ENCODE measurements around the gene AQP12B.

AQP12B gene

DNA sequence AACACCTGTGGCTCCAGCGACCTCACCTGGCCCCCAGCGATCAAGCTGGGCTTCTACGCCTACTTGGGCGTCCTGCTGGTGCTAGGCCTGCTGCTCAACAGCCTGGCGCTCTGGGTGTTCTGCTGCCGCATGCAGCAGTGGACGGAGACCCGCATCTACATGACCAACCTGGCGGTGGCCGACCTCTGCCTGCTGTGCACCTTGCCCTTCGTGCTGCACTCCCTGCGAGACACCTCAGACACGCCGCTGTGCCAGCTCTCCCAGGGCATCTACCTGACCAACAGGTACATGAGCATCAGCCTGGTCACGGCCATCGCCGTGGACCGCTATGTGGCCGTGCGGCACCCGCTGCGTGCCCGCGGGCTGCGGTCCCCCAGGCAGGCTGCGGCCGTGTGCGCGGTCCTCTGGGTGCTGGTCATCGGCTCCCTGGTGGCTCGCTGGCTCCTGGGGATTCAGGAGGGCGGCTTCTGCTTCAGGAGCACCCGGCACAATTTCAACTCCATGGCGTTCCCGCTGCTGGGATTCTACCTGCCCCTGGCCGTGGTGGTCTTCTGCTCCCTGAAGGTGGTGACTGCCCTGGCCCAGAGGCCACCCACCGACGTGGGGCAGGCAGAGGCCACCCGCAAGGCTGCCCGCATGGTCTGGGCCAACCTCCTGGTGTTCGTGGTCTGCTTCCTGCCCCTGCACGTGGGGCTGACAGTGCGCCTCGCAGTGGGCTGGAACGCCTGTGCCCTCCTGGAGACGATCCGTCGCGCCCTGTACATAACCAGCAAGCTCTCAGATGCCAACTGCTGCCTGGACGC is 52.5 kb downstream of the AQP12B start:
- in situ Hi-C loops (cut with MboI; ENCODE audit: low sequenced_read_pairs): no loop called here

DNA sequence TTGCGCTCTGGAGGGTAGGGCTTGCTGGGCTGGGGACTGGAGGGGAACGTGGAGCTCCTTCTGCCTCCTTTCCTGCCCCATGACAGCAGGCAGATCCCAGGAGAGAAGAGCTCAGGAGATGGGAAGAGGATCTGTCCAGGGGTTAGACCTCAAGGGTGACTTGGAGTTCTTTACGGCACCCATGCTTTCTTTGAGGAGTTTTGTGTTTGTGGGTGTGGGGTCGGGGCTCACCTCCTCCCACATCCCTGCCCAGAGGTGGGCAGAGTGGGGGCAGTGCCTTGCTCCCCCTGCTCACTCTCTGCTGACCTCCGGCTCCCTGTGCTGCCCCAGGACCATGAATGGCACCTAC is 53.1 kb downstream of the AQP12B start:
- Histone ChIP-seq H3K4me3 (no peak overlapping the region), H3K4me1 (no peaks in the 10 kb centered on the region), H3K27me3 (ENCODE audit: low read depth) (no peaks in the 10 kb centered on the region), H3K36me3 (replicated peaks) (no peaks in the 10 kb centered on the region), H3K9me3 (peaks cover 12% of the 10 kb centered on the region)
- DNase-seq (ENCODE audit: low spot score in 2 of 2): no peak
- in situ Hi-C loops (cut with MboI; ENCODE audit: low sequenced_read_pairs): no loop called here

More for the DNA sequence above, 52.5 kb downstream of the AQP12B start:
- Histone ChIP-seq H3K36me3 (replicated peaks) (no peaks in the 10 kb centered on the region), H3K27me3 (ENCODE audit: low read depth) (no peaks in the 10 kb centered on the region), H3K4me3 (no peak overlapping the region), H3K4me1 (no peaks in the 10 kb centered on the region), H3K9me3 (peaks cover 12% of the 10 kb centered on the region)
- no peak for DNase-seq (ENCODE audit: low spot score in 2 of 2)

DNA sequence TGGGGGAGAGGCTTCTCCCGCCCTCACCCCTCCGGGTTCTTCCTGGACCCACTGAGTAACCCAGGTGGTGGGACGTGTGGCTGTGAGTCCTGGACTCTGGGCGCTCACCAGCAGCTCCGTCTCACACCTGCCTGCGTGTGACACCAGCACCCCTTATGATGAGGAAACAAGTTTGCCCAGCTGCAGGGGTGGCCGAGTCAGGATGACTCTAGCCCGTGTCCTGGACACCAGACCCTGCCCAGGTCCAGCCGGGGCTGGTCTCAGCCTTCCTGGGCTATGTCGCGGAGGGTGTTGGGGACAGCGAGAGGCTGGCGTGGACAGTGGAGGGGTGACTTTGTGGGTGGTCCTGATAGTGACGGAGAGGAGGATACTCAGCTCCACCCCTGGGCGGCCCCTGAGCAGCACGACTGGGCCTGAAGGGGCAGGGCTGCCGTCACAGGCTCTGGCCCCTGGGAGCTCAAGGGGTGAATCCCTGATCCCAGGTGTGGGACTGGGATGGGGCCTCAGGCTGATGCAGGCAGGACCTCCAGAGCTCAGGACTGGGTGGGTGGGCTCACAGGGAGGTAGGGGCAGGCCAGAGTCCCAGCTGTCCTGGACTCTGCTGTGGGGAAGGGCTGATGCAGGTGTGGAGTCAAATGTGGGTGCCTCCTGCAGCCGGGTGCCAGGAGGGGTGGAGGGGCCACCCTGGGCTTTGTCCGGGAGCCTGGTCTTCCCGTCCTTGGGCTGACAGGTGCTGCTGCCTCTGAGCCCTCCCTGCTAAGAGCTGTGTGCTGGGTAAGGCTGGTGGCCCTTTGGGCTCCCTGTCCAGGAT is 53.7 kb downstream of the AQP12B start:
- in situ Hi-C loops (cut with MboI; ENCODE audit: low sequenced_read_pairs): no loop called here
- no peaks in the 10 kb centered on the region for H3K4me1 ChIP-seq
- no peaks in the 10 kb centered on the region for H3K36me3 ChIP-seq (replicated peaks)
- H3K4me3 ChIP-seq: no peak overlapping the region
- H3K27me3 ChIP-seq (ENCODE audit: low read depth): no peaks in the 10 kb centered on the region
- DNase-seq (ENCODE audit: low spot score in 2 of 2): peak in 1 of 2 experiments; percentile 6
- H3K9me3 ChIP-seq: peaks cover 9% of the 10 kb centered on the region

DNA sequence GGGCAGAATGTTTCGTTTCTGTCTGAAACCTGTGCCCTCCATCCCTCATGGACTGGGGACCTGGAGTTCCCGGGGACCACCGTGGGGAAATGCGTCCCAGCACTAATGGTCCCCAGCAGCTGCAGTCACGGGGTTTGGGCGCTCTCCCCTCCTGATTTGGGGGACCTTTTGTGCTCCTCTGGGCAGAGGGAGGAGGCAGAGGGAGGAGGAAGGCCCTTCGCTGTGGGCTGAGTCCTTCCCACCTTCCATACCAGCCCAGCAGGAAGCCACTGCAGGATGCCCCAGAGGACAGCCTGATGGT is 54.2 kb downstream of the AQP12B start:
- Histone ChIP-seq H3K36me3 (replicated peaks) (no peaks in the 10 kb centered on the region), H3K4me1 (no peaks in the 10 kb centered on the region), H3K4me3 (no peak overlapping the region), H3K27me3 (ENCODE audit: low read depth) (no peaks in the 10 kb centered on the region), H3K9me3 (peaks cover 4% of the 10 kb centered on the region)
- DNase-seq (ENCODE audit: low spot score in 2 of 2): peak in 1 of 2 experiments; percentile 2
- in situ Hi-C loops (cut with MboI; ENCODE audit: low sequenced_read_pairs): no loop called here

DNA sequence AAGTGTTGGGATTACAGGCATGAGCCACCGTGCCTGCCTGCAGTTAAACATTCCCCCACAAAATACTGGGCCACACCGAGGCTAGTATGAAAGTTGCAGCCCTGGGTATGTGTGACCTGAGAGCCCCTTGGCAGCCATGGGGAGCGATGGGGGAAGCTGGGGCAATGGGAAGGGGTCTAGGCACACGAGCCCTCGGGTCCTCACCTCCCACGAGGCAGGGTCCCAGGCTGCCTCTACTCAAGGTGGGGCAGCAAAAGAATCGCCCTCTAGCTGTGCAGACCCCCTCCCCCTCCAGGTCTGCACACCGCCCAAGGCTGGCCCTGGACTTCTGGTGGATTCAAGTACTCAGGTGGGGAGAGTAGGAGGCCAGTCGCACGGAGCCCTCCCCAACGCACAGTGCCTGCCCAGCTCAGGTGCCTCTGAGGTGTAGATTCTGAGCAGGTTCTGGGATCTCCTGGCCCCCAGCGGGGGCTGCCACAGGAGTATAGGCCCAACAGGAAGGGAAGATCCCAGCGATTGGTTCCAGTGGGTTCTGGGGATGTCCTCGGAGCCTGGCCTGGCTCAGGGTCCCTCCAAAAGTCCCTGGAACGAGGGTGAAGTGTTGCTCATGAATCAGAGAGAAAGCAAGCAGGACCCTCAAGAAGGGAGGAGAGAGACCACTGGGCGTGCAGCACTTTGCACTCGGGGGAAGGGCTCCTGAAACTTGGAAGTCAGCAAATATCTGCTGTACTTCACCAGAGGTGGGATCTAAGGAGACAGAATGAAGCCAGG is 54.8 kb downstream of the AQP12B start:
- in situ Hi-C loops (cut with MboI; ENCODE audit: low sequenced_read_pairs): no loop called here
- Histone ChIP-seq H3K36me3 (replicated peaks) (no peaks in the 10 kb centered on the region), H3K27me3 (ENCODE audit: low read depth) (no peaks in the 10 kb centered on the region), H3K9me3 (no peaks in the 10 kb centered on the region), H3K4me1 (no peaks in the 10 kb centered on the region), H3K4me3 (no peak overlapping the region)
- peak in 1 of 2 experiments; percentile 6 for DNase-seq (ENCODE audit: low spot score in 2 of 2)

DNA sequence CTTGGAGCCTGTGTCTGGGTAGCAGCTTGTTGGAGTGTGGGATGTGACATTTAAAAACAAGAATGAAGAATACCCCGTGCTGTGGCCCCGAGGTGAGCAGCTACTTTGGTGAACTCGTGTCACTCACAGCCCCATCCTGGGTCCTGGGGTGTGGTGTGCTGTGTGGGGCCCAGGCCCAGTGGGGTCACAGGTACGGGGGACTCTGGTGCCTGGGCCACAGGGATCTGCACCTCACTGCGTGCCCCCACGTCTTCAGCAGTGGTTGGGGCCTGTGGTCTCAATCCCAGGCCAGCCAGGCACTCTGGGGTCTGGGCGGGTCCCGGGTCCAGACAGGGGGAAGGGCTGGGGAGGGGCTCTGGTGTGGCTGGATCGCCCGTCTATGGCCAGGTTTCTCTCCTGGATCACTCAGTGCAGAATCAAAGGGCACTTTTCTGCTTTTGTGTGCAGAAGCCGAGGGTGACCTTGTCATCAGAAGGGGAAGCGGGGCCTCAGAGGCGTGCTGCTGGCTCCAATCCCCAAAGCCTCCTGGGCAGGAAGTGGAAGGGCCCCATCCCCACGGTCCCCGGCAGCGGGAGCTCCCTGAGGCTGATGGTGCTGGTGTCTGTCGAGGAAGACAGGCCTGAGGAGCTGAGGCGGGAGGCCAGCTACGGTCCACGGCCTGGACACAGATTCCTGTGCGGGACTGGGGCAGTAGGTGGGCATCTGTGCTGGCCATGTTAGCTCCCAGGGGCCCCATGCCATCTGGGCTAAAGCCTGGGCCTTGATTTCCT is 56.0 kb downstream of the AQP12B start:
- Histone ChIP-seq H3K36me3 (replicated peaks) (no peaks in the 10 kb centered on the region), H3K9me3 (no peaks in the 10 kb centered on the region), H3K27me3 (ENCODE audit: low read depth) (no peaks in the 10 kb centered on the region), H3K4me1 (no peaks in the 10 kb centered on the region), H3K4me3 (no peak overlapping the region)
- peak in 1 of 2 experiments; percentile 6 for DNase-seq (ENCODE audit: low spot score in 2 of 2)
- in situ Hi-C loops (cut with MboI; ENCODE audit: low sequenced_read_pairs): no loop called here
